Measurements from ENCODE around the gene DHRS2. TPM values are rescaled to one million over a fixed set of nuclear protein-coding genes. Genes with fewer than 3 reads are reported as not detected.

The DHRS2 gene
- total RNA-seq, 1 donor from 2014 or later, result 1.6 TPM

- H3K4me3 Mint-ChIP-seq, result no peak overlapping the region
- H3K9me3 Mint-ChIP-seq, result peaks cover 39% of the 10 kb centered on the region
- H3K27me3 Mint-ChIP-seq (ENCODE audit: low read depth), result no peaks in the 10 kb centered on the region
- no peaks in the 10 kb centered on the region for H3K36me3 Mint-ChIP-seq
- no peak overlapping the region for H3K27ac Mint-ChIP-seq
- TF ChIP-seq, protein P1, sequence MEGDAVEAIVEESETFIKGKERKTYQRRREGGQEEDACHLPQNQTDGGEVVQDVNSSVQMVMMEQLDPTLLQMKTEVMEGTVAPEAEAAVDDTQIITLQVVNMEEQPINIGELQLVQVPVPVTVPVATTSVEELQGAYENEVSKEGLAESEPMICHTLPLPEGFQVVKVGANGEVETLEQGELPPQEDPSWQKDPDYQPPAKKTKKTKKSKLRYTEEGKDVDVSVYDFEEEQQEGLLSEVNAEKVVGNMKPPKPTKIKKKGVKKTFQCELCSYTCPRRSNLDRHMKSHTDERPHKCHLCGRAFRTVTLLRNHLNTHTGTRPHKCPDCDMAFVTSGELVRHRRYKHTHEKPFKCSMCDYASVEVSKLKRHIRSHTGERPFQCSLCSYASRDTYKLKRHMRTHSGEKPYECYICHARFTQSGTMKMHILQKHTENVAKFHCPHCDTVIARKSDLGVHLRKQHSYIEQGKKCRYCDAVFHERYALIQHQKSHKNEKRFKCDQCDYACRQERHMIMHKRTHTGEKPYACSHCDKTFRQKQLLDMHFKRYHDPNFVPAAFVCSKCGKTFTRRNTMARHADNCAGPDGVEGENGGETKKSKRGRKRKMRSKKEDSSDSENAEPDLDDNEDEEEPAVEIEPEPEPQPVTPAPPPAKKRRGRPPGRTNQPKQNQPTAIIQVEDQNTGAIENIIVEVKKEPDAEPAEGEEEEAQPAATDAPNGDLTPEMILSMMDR (IDR thresholded peaks at IDR 0.05; ENCODE audit: unreplicated experiment), result no peak
- H3K4me1 Mint-ChIP-seq, result peaks cover 9% of the 10 kb centered on the region
- DNase-seq (ENCODE audit: low spot score in 2 of 2, unreplicated experiment in 2 of 2), result no peak
These were observed 27.0 kb downstream of the DHRS2 start for GRCh38 chr14:23663127-23663526.

GRCh38 chr14:23663711-23664110, 27.5 kb downstream of the DHRS2 start:
- TF ChIP-seq, protein P1 (IDR thresholded peaks at IDR 0.05; ENCODE audit: unreplicated experiment), result no peak
- peaks cover 39% of the 10 kb centered on the region for H3K9me3 Mint-ChIP-seq
- no peak overlapping the region for H3K27ac Mint-ChIP-seq
- no peak for DNase-seq (ENCODE audit: low spot score in 2 of 2, unreplicated experiment in 2 of 2)
- H3K27me3 Mint-ChIP-seq (ENCODE audit: low read depth), result no peaks in the 10 kb centered on the region
- H3K36me3 Mint-ChIP-seq, result no peaks in the 10 kb centered on the region
- H3K4me3 Mint-ChIP-seq, result no peak overlapping the region
- H3K4me1 Mint-ChIP-seq, result peaks cover 9% of the 10 kb centered on the region

DNA sequence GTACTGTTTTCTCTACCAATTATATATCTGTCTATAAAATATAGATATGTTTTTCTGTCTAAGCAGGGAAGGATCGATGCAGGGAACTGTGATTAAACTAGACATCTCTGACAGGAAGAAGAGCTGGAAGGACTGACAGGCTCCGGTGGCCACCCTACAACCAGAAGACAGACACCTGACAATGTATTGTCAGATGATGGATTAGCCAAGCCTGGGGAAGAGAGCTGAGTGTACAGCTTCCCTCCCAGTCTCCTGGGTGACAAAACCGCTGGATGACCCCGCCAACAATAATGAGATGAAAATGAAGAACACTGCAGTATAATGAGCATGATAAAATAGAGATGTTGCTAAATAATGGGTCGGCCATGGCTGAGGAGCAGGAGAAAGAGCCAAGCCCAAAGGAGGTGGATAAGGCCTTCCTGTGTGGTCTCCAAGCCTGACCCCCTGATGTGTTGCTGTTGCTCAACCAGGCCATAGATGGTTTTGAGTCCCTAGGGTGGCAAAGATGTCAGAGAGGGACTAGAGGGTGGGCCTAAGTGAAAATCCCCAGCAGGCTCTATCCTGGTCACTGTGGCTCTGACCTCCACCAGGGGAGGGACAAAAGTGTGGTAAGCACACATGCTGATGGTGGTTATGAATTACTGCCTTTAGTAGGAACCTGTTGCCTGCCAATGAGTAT, 28.2 kb downstream of the DHRS2 start:
- no peak overlapping the region for H3K4me3 Mint-ChIP-seq
- TF ChIP-seq, protein P1 (IDR thresholded peaks at IDR 0.05; ENCODE audit: unreplicated experiment), result no peak
- no peak for DNase-seq (ENCODE audit: low spot score in 2 of 2, unreplicated experiment in 2 of 2)
- peaks cover 9% of the 10 kb centered on the region for H3K4me1 Mint-ChIP-seq
- H3K36me3 Mint-ChIP-seq, result no peaks in the 10 kb centered on the region
- no peaks in the 10 kb centered on the region for H3K27me3 Mint-ChIP-seq (ENCODE audit: low read depth)
- no peak overlapping the region for H3K27ac Mint-ChIP-seq
- peaks cover 38% of the 10 kb centered on the region for H3K9me3 Mint-ChIP-seq

DNA sequence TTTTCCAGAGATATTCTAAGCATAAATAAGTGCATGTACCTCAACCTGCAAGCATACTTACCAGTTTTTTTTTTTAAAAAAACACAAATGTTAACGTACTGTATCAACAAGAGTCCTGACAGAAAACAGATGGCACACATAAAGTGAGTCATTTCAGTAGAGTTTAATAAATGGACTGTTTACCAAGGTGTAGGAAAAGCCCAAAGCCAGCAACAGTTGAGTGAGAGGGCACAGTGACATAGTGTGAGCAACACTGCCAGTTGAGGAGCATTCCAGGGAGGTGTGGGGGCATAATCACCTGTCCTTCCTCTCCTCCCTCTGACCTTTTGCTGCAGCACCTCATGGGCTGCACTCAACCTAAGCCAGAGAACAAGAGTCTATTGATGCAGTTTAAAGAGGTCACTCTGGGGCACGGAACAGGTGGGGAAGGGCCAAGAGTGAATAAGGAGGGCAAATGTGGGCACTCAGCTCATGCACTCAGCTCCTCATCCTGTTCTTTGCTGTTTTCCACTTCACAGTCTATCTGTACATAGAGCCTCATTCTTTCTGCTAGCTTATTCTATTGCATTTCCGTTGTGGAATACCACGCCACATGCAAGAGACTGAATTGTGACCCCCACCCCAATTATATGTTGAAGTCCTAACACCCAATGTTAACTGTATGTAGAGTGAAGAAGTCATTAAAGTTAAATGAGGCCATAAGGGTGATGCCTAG, 29.3 kb downstream of the DHRS2 start:
- no peak overlapping the region for H3K27ac Mint-ChIP-seq
- no peaks in the 10 kb centered on the region for H3K36me3 Mint-ChIP-seq
- H3K9me3 Mint-ChIP-seq, result peaks cover 44% of the 10 kb centered on the region
- H3K4me3 Mint-ChIP-seq, result no peak overlapping the region
- no peak for DNase-seq (ENCODE audit: low spot score in 2 of 2, unreplicated experiment in 2 of 2)
- H3K27me3 Mint-ChIP-seq (ENCODE audit: low read depth), result no peaks in the 10 kb centered on the region
- TF ChIP-seq, protein P1 (IDR thresholded peaks at IDR 0.05; ENCODE audit: unreplicated experiment), result no peak
- peaks cover 13% of the 10 kb centered on the region for H3K4me1 Mint-ChIP-seq

DNA sequence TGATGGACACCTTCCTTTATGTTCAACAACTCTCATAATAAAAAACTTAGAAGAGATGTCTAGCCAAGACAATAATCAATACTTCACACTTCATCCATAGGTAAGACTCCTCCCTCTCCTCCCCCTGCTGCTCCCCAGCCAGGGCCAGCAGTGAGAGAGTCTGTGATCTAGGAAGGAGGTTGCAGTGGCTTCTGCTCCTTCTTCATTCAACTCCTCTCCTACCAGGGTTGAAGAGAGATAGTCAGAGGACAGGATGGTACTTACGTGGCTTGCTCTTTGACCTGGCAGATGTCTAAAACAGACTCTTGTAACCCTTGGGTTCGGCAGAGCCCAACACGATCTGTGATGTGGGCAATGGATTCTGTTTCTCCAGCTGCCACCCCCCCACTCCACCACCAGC, 31.0 kb downstream of the DHRS2 start:
- DNase-seq (ENCODE audit: low spot score in 2 of 2, unreplicated experiment in 2 of 2), result no peak
- peaks cover 16% of the 10 kb centered on the region for H3K4me1 Mint-ChIP-seq
- no peak overlapping the region for H3K4me3 Mint-ChIP-seq
- no peak overlapping the region for H3K27ac Mint-ChIP-seq
- TF ChIP-seq, protein P1 (IDR thresholded peaks at IDR 0.05; ENCODE audit: unreplicated experiment), result no peak
- H3K27me3 Mint-ChIP-seq (ENCODE audit: low read depth), result no peaks in the 10 kb centered on the region
- peaks cover 1% of the 10 kb centered on the region for H3K36me3 Mint-ChIP-seq
- peaks cover 48% of the 10 kb centered on the region for H3K9me3 Mint-ChIP-seq

Measured in mesothelial cell of epicardium (in vitro differentiated cells).